Panc1 (cell line): ENCODE results near the gene SNRNP25.
A peak's percentile ranks its signal among the peaks of the same experiment; 100 is the strongest.

Experiments
- POLR2AphosphoS5 ChIP-seq: IDR thresholded peaks from 2 replicates; pipeline ENCODE4 v1.6.1; 2012; ENCODE audit warnings: mild to moderate bottlenecking, low read depth, low read length, moderate library complexity
- REST ChIP-seq, 2 experiments: IDR thresholded peaks; 2 replicates each; pipeline ENCODE4 v1.6.1; 2011 to 2012; ENCODE audit warnings: low read depth in 2 of 2, control low read depth in 1 of 2, low read length in 1 of 2, mild to moderate bottlenecking in 1 of 2, moderate library complexity in 1 of 2; ENCODE audit not compliant: insufficient read depth in 1 of 2
- SIN3A ChIP-seq: IDR thresholded peaks from 2 replicates; pipeline ENCODE4 v1.6.1; 2012; ENCODE audit warnings: low read depth, mild to moderate bottlenecking, low read length, moderate library complexity, borderline replicate concordance; ENCODE audit not compliant: insufficient read depth
- TCF7L2 ChIP-seq: IDR thresholded peaks from 2 replicates; pipeline ENCODE4 v1.6.1; 2011; ENCODE audit warnings: mild to moderate bottlenecking, low read depth, low read length, inconsistent platforms
- TF ChIP-seq, protein P1 (sequence below): fragments of 450-650 bp; IDR thresholded peaks from 2 replicates; pipeline ENCODE4 v1.5.1; 2017; ENCODE audit warnings: mild to moderate bottlenecking

DNA sequence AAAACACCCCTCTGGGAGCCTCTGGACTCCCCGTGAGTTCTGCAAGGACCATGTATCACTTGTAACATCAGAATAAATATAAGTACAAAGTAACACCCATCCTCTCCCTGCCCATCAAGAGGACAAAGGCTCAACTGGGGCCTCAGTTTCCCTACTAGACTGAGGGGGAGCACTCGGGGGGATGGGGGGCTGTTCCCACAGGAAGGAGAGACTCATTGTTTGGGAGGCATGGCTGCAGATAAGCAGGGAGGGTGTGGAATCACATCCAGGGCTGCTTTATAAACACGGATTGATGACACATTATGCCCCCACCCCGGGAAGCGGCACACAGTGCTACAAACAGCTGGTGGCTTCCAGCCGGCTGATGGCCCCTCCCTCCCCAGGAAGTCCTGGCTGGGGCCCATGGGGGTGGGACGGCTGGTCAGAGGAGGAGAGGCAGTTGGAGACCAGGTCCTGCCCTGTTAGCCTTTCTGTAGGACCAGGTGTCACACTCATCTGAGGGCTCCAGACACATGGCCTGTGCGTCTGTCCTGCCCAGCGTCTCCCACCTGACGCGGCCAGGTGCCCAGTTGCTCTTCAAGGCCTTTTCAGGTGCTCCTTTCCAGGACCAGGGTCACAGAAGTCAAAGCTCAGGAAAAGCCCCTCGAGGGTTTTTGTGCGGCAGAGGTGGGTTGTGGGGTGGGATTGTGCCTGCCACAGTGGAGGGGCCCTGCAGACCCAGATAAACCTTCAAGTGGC lies 23.1 kb downstream of the SNRNP25 start:
- TF ChIP-seq, protein P1, sequence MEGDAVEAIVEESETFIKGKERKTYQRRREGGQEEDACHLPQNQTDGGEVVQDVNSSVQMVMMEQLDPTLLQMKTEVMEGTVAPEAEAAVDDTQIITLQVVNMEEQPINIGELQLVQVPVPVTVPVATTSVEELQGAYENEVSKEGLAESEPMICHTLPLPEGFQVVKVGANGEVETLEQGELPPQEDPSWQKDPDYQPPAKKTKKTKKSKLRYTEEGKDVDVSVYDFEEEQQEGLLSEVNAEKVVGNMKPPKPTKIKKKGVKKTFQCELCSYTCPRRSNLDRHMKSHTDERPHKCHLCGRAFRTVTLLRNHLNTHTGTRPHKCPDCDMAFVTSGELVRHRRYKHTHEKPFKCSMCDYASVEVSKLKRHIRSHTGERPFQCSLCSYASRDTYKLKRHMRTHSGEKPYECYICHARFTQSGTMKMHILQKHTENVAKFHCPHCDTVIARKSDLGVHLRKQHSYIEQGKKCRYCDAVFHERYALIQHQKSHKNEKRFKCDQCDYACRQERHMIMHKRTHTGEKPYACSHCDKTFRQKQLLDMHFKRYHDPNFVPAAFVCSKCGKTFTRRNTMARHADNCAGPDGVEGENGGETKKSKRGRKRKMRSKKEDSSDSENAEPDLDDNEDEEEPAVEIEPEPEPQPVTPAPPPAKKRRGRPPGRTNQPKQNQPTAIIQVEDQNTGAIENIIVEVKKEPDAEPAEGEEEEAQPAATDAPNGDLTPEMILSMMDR = no peak
- TF ChIP-seq TCF7L2 = no peak
- TF ChIP-seq POLR2AphosphoS5 = 0 out of 2 replicates have a peak, but pooled peaks have one; percentile 49
- TF ChIP-seq REST (IDR thresholded peaks at IDR 0.05; ENCODE audit: insufficient read depth in 1 of 2, low read depth in 2 of 2, low read length in 1 of 2) = no peak
- TF ChIP-seq SIN3A = 0 out of 2 replicates have a peak, but pooled peaks have one; percentile 9
